Lower leg skin (tissue), 3 donors: ENCODE measurements around the gene EFHC1.

Source experiments
- POLR2A ChIP-seq, 2 donors: fragments of 450-650 bp; IDR thresholded peaks; one replicate each; pipeline ENCODE4 v1.6.1; 2016 to 2017; ENCODE audit warnings: antibody characterized with exemption in 2 of 2, mild to moderate bottlenecking in 1 of 2, moderate library complexity in 1 of 2
- TF ChIP-seq, protein P1 (sequence below), 3 donors: fragments of 450-650 bp; IDR thresholded peaks; one replicate each; pipeline ENCODE4 v1.5.1; 2016; ENCODE audit warnings: antibody characterized with exemption in 3 of 3, mild to moderate bottlenecking in 3 of 3, moderate library complexity in 2 of 3

DNA sequence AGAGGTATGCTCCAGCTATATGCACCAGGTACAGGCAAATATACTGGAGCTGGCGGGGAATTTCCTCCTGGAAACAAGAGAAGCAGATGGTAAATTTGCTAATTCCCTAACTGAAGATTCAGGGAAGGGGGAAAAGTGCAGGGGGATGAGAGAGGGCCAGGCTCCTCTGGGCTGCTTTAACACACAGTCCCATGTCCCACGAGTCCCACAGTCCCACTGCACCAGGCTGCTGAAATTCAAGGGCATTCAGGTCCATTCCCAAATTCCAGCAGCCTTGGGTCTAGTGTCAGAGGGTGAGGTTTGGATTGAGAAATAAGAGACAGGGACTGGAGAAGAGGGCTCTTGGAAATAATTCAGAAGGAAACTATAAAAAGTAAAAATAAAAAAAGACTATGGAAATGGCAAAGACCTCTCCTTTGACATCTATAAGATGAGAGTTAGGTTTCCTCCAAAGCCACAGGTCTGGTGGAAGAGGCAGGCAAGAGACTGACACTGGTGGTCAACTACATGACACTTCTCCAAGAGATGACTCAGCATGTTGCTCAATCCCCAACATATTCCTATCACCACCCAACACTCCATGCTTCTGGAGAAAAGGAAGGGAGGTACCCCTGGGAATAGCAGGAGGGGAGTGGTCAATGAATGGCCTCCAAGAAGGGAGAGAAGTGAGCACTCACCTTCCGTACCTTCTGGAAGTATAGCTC lies 87.6 kb downstream of the EFHC1 start:
- TF ChIP-seq, protein P1, sequence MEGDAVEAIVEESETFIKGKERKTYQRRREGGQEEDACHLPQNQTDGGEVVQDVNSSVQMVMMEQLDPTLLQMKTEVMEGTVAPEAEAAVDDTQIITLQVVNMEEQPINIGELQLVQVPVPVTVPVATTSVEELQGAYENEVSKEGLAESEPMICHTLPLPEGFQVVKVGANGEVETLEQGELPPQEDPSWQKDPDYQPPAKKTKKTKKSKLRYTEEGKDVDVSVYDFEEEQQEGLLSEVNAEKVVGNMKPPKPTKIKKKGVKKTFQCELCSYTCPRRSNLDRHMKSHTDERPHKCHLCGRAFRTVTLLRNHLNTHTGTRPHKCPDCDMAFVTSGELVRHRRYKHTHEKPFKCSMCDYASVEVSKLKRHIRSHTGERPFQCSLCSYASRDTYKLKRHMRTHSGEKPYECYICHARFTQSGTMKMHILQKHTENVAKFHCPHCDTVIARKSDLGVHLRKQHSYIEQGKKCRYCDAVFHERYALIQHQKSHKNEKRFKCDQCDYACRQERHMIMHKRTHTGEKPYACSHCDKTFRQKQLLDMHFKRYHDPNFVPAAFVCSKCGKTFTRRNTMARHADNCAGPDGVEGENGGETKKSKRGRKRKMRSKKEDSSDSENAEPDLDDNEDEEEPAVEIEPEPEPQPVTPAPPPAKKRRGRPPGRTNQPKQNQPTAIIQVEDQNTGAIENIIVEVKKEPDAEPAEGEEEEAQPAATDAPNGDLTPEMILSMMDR (IDR thresholded peaks at IDR 0.05): no peak
- TF ChIP-seq POLR2A (IDR thresholded peaks at IDR 0.05): no peak
